Measurements from ENCODE around the gene DTYMK.

- no peak for TF ChIP-seq POLR2A (IDR thresholded peaks at IDR 0.05)
- TF ChIP-seq CTCF (IDR thresholded peaks at IDR 0.05): no peak
These were observed 53.1 kb downstream of the DTYMK start for GRCh38 chr2:241633561-241633960.
